Measurements from ENCODE around the gene MELTF. TPM values are rescaled to one million over a fixed set of nuclear protein-coding genes. Genes with fewer than 3 reads are reported as not detected.

Gene MELTF
- total and polyA plus RNA-seq, 9 of the 15 experiments (the other 6 are each of a cell fraction or from before 2014, with no cell fraction given): 0.35 to 10.5 (median 4.5) TPM

- TF ChIP-seq CXXC5 (CRISPR knock-in tag; IDR thresholded peaks at IDR 0.05): peak; percentile 96
- TF ChIP-seq CLOCK (CRISPR knock-in tag; IDR thresholded peaks at IDR 0.05; ENCODE audit: borderline replicate concordance): no peak
- no peak; the same call in 1 of the 2 replicates for TF ChIP-seq GTF2E2 (tag; IDR thresholded peaks at IDR 0.05)
- 0 out of 2 replicates have a peak, but pooled peaks have one; percentile 33 for TF ChIP-seq MEF2A (IDR thresholded peaks at IDR 0.05; ENCODE audit: control insufficient read depth, low read depth, low read length)
- no peak for TF ChIP-seq ZNF655 (CRISPR knock-in tag; IDR thresholded peaks at IDR 0.05)
- peak; percentile 77 for TF ChIP-seq HMGN3 (IDR thresholded peaks at IDR 0.05; ENCODE audit: borderline replicate concordance, extremely low read depth, insufficient read length, low read depth, low read length)
- no peak for TF ChIP-seq SIN3B (IDR thresholded peaks at IDR 0.05; ENCODE audit: low read depth)
- TF ChIP-seq ETS1 (conservative IDR thresholded peaks at IDR 0.05; ENCODE audit: control insufficient read depth, low read depth, low read length): peak; percentile 90
- TF ChIP-seq THAP12 (CRISPR knock-in tag; IDR thresholded peaks at IDR 0.05): no peak
- TF ChIP-seq ZNF277 (CRISPR knock-in tag; IDR thresholded peaks at IDR 0.05; ENCODE audit: borderline replicate concordance): no peak
- TF ChIP-seq U2AF2 (optimal IDR thresholded peaks at IDR 0.05; ENCODE audit: low read depth, low read length): no peak
- no peak for TF ChIP-seq ZNF121 (CRISPR knock-in tag; conservative IDR thresholded peaks at IDR 0.05)
- TF ChIP-seq GTF3C2 (IDR thresholded peaks at IDR 0.05; ENCODE audit: borderline replicate concordance, extremely low read depth, insufficient read length): no peak
Observed at GRCh38 chr3:196988241-196989029, 41.2 kb downstream of the MELTF start (continued).

All from K562 (cell line).